Measurements from ENCODE around the gene PGAP1. TPM values are rescaled to one million over a fixed set of nuclear protein-coding genes. Genes with fewer than 3 reads are reported as not detected.
A peak's percentile ranks its signal among the peaks of the same experiment; 100 is the strongest.

Gene PGAP1
- total and polyA plus RNA-seq, 2 experiments from 2014 or later: 2.4 to 6.3 TPM

DNA sequence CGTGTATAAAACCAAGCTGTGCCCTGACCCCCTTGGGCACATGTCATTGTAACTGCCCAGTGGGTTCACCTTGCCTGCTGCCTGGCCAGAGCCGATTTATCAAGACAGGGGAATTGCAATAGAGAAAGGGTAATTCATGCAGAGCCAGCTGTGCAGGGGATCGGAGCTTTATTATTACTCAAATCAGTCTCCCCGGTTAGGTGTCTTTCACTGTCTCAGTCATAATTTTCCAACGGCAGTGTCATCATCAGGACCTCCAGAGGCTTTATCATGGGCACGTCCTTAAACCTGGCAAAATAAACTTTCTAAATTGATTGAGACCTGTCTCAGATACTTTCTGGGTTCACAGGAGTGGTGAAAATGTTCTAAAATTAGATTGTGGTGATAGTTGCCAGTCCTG is 29.6 kb upstream of the PGAP1 start:
- H4K20me1 ChIP-seq (ENCODE audit: insufficient read depth): no peaks in the 10 kb centered on the region
- H3K36me3 ChIP-seq (ENCODE audit: low read depth): no peaks in the 10 kb centered on the region
- no peak overlapping the region for H3K27ac ChIP-seq
- H3K27me3 ChIP-seq (replicated peaks; ENCODE audit: insufficient read depth): no peaks in the 10 kb centered on the region
- in situ Hi-C loops (cut with MboI): no loop called here
- no peak for DNase-seq
- TF ChIP-seq EZH2phosphoT487 (IDR thresholded peaks at IDR 0.05; ENCODE audit: insufficient read depth, low read depth) (no peak), EZH2 (IDR thresholded peaks at IDR 0.05; ENCODE audit: insufficient read depth, poor library complexity, severe bottlenecking) (no peak)
- no peak overlapping the region for H3K4me2 ChIP-seq (ENCODE audit: unreplicated experiment)
- no peak overlapping the region for H3K4me3 ChIP-seq
- H3K9me3 ChIP-seq (ENCODE audit: low read depth): no peaks in the 10 kb centered on the region
- H2AFZ ChIP-seq: no peak overlapping the region
- no peaks in the 10 kb centered on the region for H3K79me2 ChIP-seq (ENCODE audit: insufficient read depth)
- WGBS, 2 experiments (ENCODE audit: low coverage in 1 of 2, low lambda C conversion rate in 2 of 2, missing lambda C conversion rate in 2 of 2): 20 to 23% methylated on average over 6 of the region's 6 CpGs
- no peaks in the 10 kb centered on the region for H3K9me2 ChIP-seq (ENCODE audit: insufficient read depth)
- no peak overlapping the region for H3K9ac ChIP-seq
- no peaks in the 10 kb centered on the region for H3F3A ChIP-seq (ENCODE audit: insufficient read depth)
- peaks cover 3% of the 10 kb centered on the region; the same call in 1 of the 2 replicates for H3K4me1 ChIP-seq (ENCODE audit: insufficient read depth)

DNA sequence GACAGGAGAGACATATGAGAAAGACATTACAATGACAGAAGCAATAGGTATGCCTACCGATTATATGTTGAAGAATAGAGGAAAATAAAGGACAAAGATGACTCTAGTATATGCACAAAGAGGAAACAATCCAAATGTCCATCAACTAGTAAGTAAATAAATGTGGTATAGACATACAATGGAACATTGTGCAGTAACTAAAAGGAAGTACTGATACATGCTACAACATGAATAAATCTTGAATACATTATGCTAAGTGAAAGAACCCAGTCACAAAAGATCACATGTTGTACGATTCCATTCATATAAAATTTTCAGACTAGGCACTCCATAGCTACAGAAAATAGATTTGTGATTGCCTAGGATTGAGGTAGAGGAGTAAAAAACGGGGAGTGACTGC is 28.5 kb upstream of the PGAP1 start:
- WGBS, 2 experiments (ENCODE audit: low coverage in 1 of 2, low lambda C conversion rate in 2 of 2, missing lambda C conversion rate in 2 of 2): 41 to 43% methylated on average over 3 of the region's 3 CpGs
- Histone ChIP-seq H3K4me2 (ENCODE audit: unreplicated experiment) (no peak overlapping the region), H3K27me3 (replicated peaks; ENCODE audit: insufficient read depth) (no peaks in the 10 kb centered on the region), H3K79me2 (ENCODE audit: insufficient read depth) (no peaks in the 10 kb centered on the region), H3K4me1 (ENCODE audit: insufficient read depth) (peaks cover 14% of the 10 kb centered on the region), H4K20me1 (ENCODE audit: insufficient read depth) (no peaks in the 10 kb centered on the region), H3K9me2 (ENCODE audit: insufficient read depth) (no peaks in the 10 kb centered on the region), H3K27ac (no peak overlapping the region), H3K4me3 (no peak overlapping the region), H2AFZ (no peak overlapping the region), H3K9ac (no peak overlapping the region), H3K36me3 (ENCODE audit: low read depth) (no peaks in the 10 kb centered on the region), H3F3A (ENCODE audit: insufficient read depth) (no peaks in the 10 kb centered on the region), H3K9me3 (ENCODE audit: low read depth) (no peaks in the 10 kb centered on the region)
- TF ChIP-seq EZH2phosphoT487 (IDR thresholded peaks at IDR 0.05; ENCODE audit: insufficient read depth, low read depth) (no peak), EZH2 (IDR thresholded peaks at IDR 0.05; ENCODE audit: insufficient read depth, poor library complexity, severe bottlenecking) (no peak)
- DNase-seq: no peak
- in situ Hi-C loops (cut with MboI): no loop called here

DNA sequence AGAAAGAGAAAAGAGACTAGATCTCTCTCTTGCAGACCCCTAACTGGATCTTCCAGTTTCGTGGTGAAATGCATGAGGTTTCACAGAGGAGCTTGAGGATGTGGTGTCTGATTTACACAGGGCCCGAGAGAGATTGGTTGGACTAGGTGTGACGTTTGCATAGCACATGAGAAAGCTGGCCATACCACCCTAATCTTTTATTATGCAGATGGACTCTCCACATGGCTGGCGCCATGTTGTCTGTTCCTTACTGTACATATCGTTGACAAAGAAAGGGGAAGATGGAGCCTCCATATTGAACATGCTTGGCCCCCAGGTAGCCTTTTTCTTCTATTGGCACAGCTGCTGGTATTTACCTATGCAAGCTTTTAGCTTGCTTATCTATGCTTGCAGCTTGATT is 27.5 kb upstream of the PGAP1 start:
- H3K79me2 ChIP-seq (ENCODE audit: insufficient read depth): no peaks in the 10 kb centered on the region
- in situ Hi-C loops (cut with MboI): no loop called here
- no peak overlapping the region for H2AFZ ChIP-seq
- DNase-seq: no peak
- H3K9me2 ChIP-seq (ENCODE audit: insufficient read depth): no peaks in the 10 kb centered on the region
- 71 to 72% methylated on average over 5 of the region's 5 CpGs for WGBS, 2 experiments (ENCODE audit: low coverage in 1 of 2, low lambda C conversion rate in 2 of 2, missing lambda C conversion rate in 2 of 2)
- no peaks in the 10 kb centered on the region for H3K36me3 ChIP-seq (ENCODE audit: low read depth)
- H3K9me3 ChIP-seq (ENCODE audit: low read depth): no peaks in the 10 kb centered on the region
- H3K4me3 ChIP-seq: no peak overlapping the region
- no peak overlapping the region for H3K4me2 ChIP-seq (ENCODE audit: unreplicated experiment)
- no peaks in the 10 kb centered on the region for H3K27me3 ChIP-seq (replicated peaks; ENCODE audit: insufficient read depth)
- H4K20me1 ChIP-seq (ENCODE audit: insufficient read depth): no peaks in the 10 kb centered on the region
- H3F3A ChIP-seq (ENCODE audit: insufficient read depth): no peaks in the 10 kb centered on the region
- TF ChIP-seq EZH2 (IDR thresholded peaks at IDR 0.05; ENCODE audit: insufficient read depth, poor library complexity, severe bottlenecking) (no peak), EZH2phosphoT487 (IDR thresholded peaks at IDR 0.05; ENCODE audit: insufficient read depth, low read depth) (no peak)
- H3K9ac ChIP-seq: no peak overlapping the region
- peaks cover 16% of the 10 kb centered on the region for H3K4me1 ChIP-seq (ENCODE audit: insufficient read depth)
- H3K27ac ChIP-seq: no peak overlapping the region

DNA sequence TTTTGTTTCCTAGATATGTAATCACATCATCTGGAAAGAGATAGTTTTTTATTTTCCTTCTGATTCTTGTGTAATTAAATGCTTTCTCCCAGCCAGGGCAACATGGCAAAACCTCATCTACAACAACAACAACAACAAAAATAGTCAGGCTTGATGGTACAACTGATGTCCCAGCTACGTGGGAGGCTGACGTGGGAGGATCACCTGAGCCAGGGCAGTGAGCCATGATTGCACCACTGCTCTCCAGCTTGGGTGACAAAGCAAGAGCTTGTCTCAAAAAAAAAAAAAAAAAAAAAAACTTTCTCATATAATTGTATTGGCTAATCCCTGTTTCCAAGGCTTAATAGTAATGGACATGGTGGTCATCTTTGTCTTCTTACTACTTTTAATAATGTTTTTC is 26.4 kb upstream of the PGAP1 start:
- DNase-seq: no peak
- in situ Hi-C loops (cut with MboI): no loop called here
- 86 to 92% methylated on average over 2 of the region's 2 CpGs for WGBS, 2 experiments (ENCODE audit: low coverage in 1 of 2, low lambda C conversion rate in 2 of 2, missing lambda C conversion rate in 2 of 2)

DNA sequence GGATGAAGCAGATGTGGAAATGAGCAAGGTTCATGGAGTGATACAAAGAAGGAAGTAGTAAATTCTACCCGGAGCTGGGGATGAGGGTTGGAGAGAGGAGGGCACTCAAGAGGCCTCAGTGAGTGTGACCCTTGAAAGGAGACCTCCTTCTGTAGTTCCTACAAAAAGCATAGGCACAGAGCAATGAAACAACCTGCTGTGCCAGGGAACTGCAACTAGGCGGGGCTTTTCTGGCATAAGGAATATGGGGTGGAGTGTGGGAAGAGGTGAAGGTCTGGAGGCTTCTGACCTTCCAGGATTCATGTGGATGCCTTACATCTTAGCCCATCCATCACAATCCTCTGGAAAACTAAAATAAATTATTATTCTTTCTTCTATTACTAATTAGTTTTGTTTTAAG is 25.5 kb upstream of the PGAP1 start:
- Histone ChIP-seq H2AFZ (peak overlapping the region; percentile 57), H3K9me2 (ENCODE audit: insufficient read depth) (no peaks in the 10 kb centered on the region), H3K4me3 (no peak overlapping the region), H4K20me1 (ENCODE audit: insufficient read depth) (no peaks in the 10 kb centered on the region), H3K79me2 (ENCODE audit: insufficient read depth) (no peaks in the 10 kb centered on the region), H3K27ac (no peak overlapping the region), H3K4me2 (ENCODE audit: unreplicated experiment) (no peak overlapping the region), H3K4me1 (ENCODE audit: insufficient read depth) (peaks cover 16% of the 10 kb centered on the region), H3K9me3 (ENCODE audit: low read depth) (no peaks in the 10 kb centered on the region), H3F3A (ENCODE audit: insufficient read depth) (no peaks in the 10 kb centered on the region), H3K36me3 (ENCODE audit: low read depth) (no peaks in the 10 kb centered on the region), H3K9ac (no peak overlapping the region), H3K27me3 (replicated peaks; ENCODE audit: insufficient read depth) (no peaks in the 10 kb centered on the region)
- DNase-seq: no peak
- 47 to 50% methylated on average over 2 of the region's 2 CpGs for WGBS, 2 experiments (ENCODE audit: low coverage in 1 of 2, low lambda C conversion rate in 2 of 2, missing lambda C conversion rate in 2 of 2)
- in situ Hi-C loops (cut with MboI): no loop called here
- no peak for TF ChIP-seq EZH2 (IDR thresholded peaks at IDR 0.05; ENCODE audit: insufficient read depth, poor library complexity, severe bottlenecking)
- no peak for TF ChIP-seq EZH2phosphoT487 (IDR thresholded peaks at IDR 0.05; ENCODE audit: insufficient read depth, low read depth)

More for the DNA sequence above, 26.4 kb upstream of the PGAP1 start:
- no peak for TF ChIP-seq EZH2phosphoT487 (IDR thresholded peaks at IDR 0.05; ENCODE audit: insufficient read depth, low read depth)
- TF ChIP-seq EZH2 (IDR thresholded peaks at IDR 0.05; ENCODE audit: insufficient read depth, poor library complexity, severe bottlenecking): no peak
- Histone ChIP-seq H3K9me2 (ENCODE audit: insufficient read depth) (no peaks in the 10 kb centered on the region), H3F3A (ENCODE audit: insufficient read depth) (no peaks in the 10 kb centered on the region), H3K27me3 (replicated peaks; ENCODE audit: insufficient read depth) (no peaks in the 10 kb centered on the region), H4K20me1 (ENCODE audit: insufficient read depth) (no peaks in the 10 kb centered on the region), H3K4me3 (no peak overlapping the region), H3K36me3 (ENCODE audit: low read depth) (no peaks in the 10 kb centered on the region), H3K79me2 (ENCODE audit: insufficient read depth) (no peaks in the 10 kb centered on the region), H3K9me3 (ENCODE audit: low read depth) (no peaks in the 10 kb centered on the region), H3K27ac (no peak overlapping the region), H3K9ac (no peak overlapping the region), H2AFZ (no peak overlapping the region), H3K4me2 (ENCODE audit: unreplicated experiment) (no peak overlapping the region), H3K4me1 (ENCODE audit: insufficient read depth) (peaks cover 16% of the 10 kb centered on the region)
